H1 (cell line): ENCODE data around the gene RNF111.

ENCODE experiments used
- BCL11A ChIP-seq, 2 experiments: IDR thresholded peaks; one replicate each; pipeline ENCODE4 v1.6.1; 2011; ENCODE audit warnings: low read depth in 2 of 2, low read length in 2 of 2, mild to moderate bottlenecking in 2 of 2
- CEBPB ChIP-seq: IDR thresholded peaks from 2 replicates; pipeline ENCODE4 v1.6.1; 2012; ENCODE audit warnings: low read depth, low read length
- EZH2 ChIP-seq: fragments of 200-600 bp; sonication (generic); IDR thresholded peaks from 2 replicates; pipeline ENCODE4 v1.7.1; 2012; ENCODE audit warnings: low read depth, mild to moderate bottlenecking, moderate library complexity, low read length, inconsistent platforms; ENCODE audit not compliant: severe bottlenecking
- KDM1A ChIP-seq: fragments of 200-600, 300-600 bp; sonication (generic); IDR thresholded peaks from 2 replicates; pipeline ENCODE4 v1.7.1; 2016; ENCODE audit warnings: mild to moderate bottlenecking, low read length, borderline replicate concordance
- POLR2A ChIP-seq, 2 experiments: IDR thresholded peaks; 1 replicate in 1 of 2; 2 replicates in 1 of 2; pipeline ENCODE4 v1.6.1; 2011; ENCODE audit warnings: low read depth in 2 of 2, low read length in 2 of 2, mild to moderate bottlenecking in 2 of 2; ENCODE audit errors: control extremely low read depth in 1 of 2
- POLR2AphosphoS5 ChIP-seq: IDR thresholded peaks from 2 replicates; pipeline ENCODE4 v1.6.1; 2011; ENCODE audit warnings: low read depth, low read length
- RFX5 ChIP-seq: IDR thresholded peaks from 2 replicates; pipeline ENCODE4 v1.6.1; 2011; ENCODE audit warnings: low read depth, low read length, improper control_type of control experiment, borderline replicate concordance
- SIN3A ChIP-seq, 2 experiments: IDR thresholded peaks in 1 of 2; conservative IDR thresholded peaks in 1 of 2; 2 replicates each; pipeline ENCODE4 v1.6.1; 2011 to 2012; ENCODE audit warnings: low read length in 2 of 2, improper control_type of control experiment in 1 of 2, low read depth in 1 of 2, mild to moderate bottlenecking in 1 of 2
- SUZ12 ChIP-seq: fragments of 200-600 bp; sonication (generic); IDR thresholded peaks from 2 replicates; pipeline ENCODE4 v1.6.1; 2012; ENCODE audit warnings: mild to moderate bottlenecking, inconsistent platforms, low read length, moderate library complexity, mixed read lengths
- TCF12 ChIP-seq: IDR thresholded peaks from 2 replicates; pipeline ENCODE4 v1.6.1; 2011; ENCODE audit warnings: low read depth, mild to moderate bottlenecking, low read length
- TF ChIP-seq, protein P1 (sequence below), 3 experiments: IDR thresholded peaks; 1 replicate in 2 of 3; 2 replicates in 1 of 3; pipeline versions ENCODE4 v1.5.1 to v1.6.1; 2011; ENCODE audit warnings: low read length in 3 of 3, mild to moderate bottlenecking in 3 of 3, inconsistent platforms in 2 of 3, low read depth in 1 of 3, moderate library complexity in 1 of 3; ENCODE audit not compliant: insufficient read depth in 1 of 3; ENCODE audit errors: control extremely low read depth in 1 of 3
- TF ChIP-seq, protein P2 (sequence below): IDR thresholded peaks from 2 replicates; pipeline ENCODE4 v1.6.1; 2011; ENCODE audit warnings: low read length, improper control_type of control experiment
- TF ChIP-seq, protein P3 (sequence below): IDR thresholded peaks from 2 replicates; pipeline ENCODE4 v1.6.1; 2012; ENCODE audit warnings: inconsistent platforms

DNA sequence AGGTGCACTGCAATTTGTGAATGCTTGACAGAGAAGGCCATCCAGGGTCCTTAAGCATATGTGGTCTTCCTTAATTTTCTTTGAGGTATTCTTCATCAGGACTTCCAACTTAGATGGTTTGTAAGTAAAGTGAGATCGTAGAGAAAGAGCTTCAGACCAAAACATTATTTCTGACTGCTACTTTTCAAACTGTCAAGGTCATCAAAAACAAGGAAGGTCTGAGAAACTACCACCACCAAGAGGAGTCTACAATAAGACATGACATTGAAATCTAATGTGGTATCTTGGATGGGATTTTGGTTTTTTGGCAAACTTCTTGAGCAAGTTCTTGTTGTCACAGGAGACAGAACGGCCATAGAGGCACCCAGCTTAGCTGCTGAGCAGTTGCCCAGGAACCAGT lies 20.0 kb upstream of the RNF111 start:
- TF ChIP-seq SIN3A (conservative IDR thresholded peaks at IDR 0.05 in 1 of 2, IDR thresholded peaks at IDR 0.05 in 1 of 2; ENCODE audit: low read depth in 1 of 2, low read length in 2 of 2) (no peak), TCF12 (no peak), SUZ12 (no peak), POLR2A (IDR thresholded peaks at IDR 0.05; ENCODE audit: control extremely low read depth in 1 of 2, low read depth in 2 of 2, low read length in 2 of 2) (no peak), POLR2AphosphoS5 (no peak), CEBPB (no peak), RFX5 (no peak), EZH2 (no peak), BCL11A (IDR thresholded peaks at IDR 0.05; ENCODE audit: low read depth in 2 of 2, low read length in 2 of 2) (no peak), KDM1A (no peak)
- TF ChIP-seq, protein P1, sequence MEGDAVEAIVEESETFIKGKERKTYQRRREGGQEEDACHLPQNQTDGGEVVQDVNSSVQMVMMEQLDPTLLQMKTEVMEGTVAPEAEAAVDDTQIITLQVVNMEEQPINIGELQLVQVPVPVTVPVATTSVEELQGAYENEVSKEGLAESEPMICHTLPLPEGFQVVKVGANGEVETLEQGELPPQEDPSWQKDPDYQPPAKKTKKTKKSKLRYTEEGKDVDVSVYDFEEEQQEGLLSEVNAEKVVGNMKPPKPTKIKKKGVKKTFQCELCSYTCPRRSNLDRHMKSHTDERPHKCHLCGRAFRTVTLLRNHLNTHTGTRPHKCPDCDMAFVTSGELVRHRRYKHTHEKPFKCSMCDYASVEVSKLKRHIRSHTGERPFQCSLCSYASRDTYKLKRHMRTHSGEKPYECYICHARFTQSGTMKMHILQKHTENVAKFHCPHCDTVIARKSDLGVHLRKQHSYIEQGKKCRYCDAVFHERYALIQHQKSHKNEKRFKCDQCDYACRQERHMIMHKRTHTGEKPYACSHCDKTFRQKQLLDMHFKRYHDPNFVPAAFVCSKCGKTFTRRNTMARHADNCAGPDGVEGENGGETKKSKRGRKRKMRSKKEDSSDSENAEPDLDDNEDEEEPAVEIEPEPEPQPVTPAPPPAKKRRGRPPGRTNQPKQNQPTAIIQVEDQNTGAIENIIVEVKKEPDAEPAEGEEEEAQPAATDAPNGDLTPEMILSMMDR (IDR thresholded peaks at IDR 0.05; ENCODE audit: control extremely low read depth in 1 of 3, insufficient read depth in 1 of 3, low read depth in 1 of 3, low read length in 3 of 3) = no peak
- TF ChIP-seq, protein P2, sequence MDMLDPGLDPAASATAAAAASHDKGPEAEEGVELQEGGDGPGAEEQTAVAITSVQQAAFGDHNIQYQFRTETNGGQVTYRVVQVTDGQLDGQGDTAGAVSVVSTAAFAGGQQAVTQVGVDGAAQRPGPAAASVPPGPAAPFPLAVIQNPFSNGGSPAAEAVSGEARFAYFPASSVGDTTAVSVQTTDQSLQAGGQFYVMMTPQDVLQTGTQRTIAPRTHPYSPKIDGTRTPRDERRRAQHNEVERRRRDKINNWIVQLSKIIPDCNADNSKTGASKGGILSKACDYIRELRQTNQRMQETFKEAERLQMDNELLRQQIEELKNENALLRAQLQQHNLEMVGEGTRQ = no peak
- TF ChIP-seq, protein P3, sequence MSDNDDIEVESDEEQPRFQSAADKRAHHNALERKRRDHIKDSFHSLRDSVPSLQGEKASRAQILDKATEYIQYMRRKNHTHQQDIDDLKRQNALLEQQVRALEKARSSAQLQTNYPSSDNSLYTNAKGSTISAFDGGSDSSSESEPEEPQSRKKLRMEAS = no peak
